ENCODE measurements around the gene OR2H1.
"Not testable (repeated sequence)": the region's sequence is repeated elsewhere in the genome, so short reads cannot be mapped to it uniquely, and the experiment has no call there.

The OR2H1 gene

DNA sequence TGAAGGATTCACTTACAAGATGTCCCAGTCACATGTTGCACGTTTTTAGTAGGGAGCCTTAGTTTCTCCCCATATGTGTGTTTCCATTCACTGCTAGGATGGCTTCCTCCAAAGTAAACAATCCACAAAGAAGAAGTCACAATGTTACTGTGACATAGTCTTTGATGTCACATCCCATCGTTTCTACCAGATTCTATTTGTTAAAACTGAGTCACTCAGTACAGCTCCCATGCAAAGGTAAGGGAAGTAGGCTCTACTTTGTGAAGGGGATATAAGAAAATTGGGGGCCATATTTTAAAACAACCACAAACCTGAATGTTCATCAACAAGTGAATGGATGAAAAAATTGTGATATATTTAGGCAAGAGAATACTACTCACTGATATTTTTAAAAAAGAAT is at the start of gene OR2H1, which contains the start of gene OR11A1:
Gene OR2H1 (plus strand): TSS at position 185 of the 400 bp plus-strand sequence. CDS start 4,615 bp downstream, outside the sequence.
Gene OR11A1 (minus strand): TSS at position 101 of the 400 bp plus-strand sequence. CDS start 29,430 bp downstream, outside the sequence.
- DNase-seq = no peak

DNA sequence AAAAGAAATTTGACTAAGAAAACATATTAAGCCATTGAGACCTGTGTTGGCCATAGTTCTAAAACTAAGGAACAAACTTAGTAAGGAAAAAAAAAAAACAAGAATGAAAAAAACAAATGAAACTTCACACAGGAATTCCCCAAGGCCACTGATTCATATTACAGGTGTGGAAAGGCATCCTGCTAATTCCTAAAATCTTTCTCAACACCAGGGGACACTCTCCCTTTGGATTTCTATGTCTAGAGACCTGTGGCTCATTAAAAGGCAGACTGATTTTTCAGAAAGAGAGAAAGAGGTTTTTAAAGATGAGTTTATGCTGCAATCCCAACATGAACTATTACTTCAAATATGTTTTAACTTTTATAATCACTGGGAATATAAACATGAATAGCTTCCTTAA is 42.4 kb upstream of the OR2H1 start, which contains the start of gene OR12D1:
Gene OR12D1 (plus strand): TSS at position 341 of the 400 bp plus-strand sequence.
- DNase-seq = no peak

DNA sequence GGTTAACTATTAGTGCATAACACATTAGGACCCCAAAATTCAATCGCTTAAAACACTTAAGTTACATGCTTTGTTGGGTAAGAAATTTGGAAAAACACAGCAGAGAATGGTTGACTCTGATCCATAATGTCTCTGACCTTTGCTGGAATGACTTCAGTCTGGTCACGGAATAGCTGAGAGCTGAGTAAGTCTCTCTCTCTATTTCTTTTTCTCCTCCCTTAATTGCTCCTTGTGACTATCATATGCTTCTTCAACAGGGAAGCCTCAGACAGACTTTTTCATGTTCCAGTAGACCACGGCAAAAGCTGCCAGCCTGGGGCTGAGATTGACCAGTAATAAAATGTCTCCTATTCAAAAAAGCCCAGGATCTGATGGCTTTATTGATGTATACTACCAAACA is 37.4 kb upstream of the OR2H1 start:
- DNase-seq = no peak

DNA sequence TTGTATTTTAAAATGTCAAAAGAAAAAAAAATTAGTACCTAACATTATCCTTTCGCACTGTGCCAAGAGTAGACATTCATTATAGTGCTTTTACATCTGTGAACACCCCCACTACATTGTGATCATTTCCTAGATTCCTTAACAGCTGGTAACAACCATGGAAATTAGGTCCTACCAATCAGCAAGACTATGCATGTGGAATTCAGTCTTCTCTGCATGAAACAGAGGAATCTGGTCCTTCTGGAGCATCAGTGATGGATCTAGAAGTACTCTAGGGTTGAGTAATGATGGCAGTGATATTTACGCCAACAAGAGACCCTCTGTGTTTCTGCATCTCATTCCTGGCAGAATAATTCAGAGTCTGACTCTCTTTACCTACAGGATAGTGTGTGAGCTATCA is 32.8 kb upstream of the OR2H1 start:
- no peak for DNase-seq

DNA sequence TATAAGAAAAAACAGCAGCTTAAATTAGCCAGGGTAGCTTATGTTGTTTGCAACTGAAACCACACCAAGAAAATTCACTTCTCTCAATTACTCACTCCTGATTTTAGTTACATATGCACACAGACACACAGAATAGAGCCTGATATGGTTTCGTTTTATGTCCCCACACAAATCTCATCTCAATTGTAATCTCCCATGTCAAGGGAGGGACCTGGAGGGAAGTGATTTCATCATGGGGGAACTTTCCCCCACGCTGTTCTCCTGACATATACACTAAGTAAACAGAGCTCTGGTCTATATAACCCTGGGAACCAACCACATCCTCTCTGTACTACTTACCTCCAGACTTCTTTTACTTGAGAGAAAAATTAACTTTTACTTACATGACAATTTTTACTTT is 32.4 kb upstream of the OR2H1 start:
- DNase-seq = no peak

DNA sequence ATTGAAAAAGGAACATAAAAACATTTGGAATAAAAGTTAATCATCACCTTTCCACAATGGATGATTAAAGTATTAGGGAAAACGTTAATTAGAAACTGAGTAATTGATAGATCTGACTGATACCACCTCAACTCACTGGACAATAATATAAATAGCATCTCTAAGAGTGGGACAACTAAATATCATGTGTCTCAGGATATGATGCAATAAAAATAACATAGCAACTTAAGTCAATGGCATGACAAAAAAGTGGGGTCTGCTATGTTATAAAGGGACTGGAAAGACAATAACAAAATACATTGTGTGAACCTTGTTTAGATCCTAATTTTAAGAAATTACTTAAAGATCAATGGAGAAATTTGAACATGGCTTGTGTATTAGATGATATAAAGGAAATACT is 31.9 kb upstream of the OR2H1 start:
- no peak for DNase-seq

DNA sequence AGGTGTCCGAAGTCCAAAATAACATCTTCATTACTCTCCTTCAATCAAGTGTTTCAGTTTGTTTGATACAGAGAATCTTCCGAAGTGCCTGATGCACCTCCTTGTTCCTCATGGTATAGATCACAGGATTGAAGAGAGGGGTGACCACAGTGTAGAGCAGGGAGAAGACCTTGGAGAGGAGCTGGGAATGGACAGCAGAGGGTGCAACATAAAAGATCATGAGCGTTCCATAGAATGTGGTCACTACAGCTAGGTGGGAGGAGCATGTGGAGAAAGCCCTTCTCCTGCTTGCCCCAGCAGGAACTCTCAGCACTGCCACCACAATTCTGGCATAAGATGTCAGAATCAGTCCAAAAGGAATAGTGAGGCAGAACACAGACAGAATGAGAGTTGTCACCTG is 30.3 kb upstream of the OR2H1 start:
- DNase-seq = no peak

DNA sequence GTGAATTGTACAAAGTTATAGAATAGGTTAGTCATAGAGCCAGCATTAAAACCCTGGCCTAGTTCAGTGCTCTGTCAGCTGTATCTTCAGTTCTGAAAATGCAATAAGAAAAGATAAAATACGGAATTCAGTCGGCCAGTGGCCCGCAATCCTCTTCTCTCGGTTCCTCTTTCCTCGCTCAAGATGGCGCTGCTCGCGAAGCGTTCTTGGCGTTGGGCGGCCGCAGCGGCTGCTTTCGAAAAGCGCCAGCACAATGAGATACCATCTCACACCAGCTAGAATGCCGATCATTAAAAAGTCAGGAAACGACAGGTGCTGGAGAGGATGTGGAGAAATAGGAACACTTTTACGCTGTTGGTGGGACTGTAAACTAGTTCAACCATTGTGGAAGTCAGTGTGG is 20.2 kb upstream of the OR2H1 start:
- DNase-seq = not testable (repeated sequence)

DNA sequence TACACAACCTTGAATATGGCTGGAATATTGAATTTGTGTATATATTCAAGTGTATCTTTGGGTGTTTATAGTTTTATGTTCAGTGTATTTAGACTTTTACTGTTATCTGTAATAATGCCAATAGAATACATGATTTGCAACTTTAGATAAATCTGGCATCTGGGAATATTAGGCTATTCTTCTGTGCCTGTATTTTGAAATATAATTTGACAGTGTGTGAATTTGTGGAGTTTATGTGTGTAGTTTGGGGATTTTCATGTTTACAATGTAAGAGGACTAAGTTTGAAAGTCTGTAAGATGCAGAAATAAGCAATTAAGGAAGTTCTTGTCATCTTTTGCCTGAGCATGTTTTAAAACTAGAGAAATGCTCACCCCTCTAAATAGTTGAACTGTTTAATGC is 17.9 kb upstream of the OR2H1 start, which contains the start of gene OR10C1:
Gene OR10C1 (plus strand): TSS at position 301 of the 400 bp plus-strand sequence. CDS start 710 bp downstream, outside the sequence.
- DNase-seq = no peak

DNA sequence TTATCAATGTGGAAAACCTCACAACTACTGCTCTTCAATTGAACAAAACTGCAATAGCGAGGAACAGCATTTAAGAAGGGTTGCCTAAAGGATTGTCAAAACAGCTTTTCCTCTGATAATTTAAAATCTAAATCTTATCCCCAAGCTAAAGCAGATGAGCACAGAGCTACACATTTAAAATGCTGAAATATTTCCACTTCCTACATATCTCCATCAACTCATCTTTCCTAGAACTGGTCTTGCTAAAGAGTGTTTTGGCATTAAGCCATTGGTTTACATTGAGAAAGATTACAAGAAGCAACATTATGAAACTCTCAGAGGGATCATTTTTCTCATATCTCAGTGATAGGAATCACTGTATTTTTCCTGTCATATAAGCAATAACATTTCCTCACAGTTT is 14.2 kb upstream of the OR2H1 start:
- DNase-seq = no peak

DNA sequence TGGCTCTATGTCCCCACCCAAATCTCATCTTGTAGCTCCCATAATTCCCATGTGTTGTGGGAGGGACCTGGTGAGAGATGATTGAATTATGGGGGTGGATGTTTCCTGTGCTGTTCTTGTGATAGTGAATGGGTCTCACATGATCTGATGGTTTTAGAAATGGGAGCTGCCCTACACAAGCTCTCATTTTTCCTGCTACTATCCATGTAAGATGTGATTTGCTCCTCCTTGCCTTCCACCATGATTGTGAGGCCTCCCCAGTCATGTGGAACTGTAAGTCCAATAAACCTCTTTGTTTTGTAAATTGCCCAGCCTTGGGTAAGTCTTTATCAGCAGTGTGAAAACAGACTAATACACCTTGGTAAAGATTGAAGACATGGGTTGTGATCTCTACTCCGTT is 12.9 kb upstream of the OR2H1 start:
- not testable (repeated sequence) for DNase-seq

DNA sequence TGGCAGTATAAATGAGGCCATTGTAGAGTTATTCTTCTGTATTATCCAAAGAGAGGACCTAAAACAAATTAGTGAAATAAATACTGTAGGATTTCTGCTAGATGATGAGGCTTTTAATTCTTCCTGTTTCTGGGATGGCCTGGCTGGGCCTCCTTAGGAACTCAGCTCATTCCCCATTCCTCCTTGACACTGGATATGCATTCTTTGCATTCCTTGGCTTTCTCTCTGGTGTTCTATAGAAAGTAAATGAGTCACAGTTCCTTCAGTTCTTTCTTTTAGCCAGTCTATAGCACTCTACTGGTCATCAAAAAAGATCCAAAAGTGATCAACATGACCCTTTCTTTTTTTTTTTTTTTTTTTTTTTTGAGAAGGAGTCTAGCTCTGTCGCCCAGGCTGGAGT is 9.3 kb upstream of the OR2H1 start:
- DNase-seq = no peak

DNA sequence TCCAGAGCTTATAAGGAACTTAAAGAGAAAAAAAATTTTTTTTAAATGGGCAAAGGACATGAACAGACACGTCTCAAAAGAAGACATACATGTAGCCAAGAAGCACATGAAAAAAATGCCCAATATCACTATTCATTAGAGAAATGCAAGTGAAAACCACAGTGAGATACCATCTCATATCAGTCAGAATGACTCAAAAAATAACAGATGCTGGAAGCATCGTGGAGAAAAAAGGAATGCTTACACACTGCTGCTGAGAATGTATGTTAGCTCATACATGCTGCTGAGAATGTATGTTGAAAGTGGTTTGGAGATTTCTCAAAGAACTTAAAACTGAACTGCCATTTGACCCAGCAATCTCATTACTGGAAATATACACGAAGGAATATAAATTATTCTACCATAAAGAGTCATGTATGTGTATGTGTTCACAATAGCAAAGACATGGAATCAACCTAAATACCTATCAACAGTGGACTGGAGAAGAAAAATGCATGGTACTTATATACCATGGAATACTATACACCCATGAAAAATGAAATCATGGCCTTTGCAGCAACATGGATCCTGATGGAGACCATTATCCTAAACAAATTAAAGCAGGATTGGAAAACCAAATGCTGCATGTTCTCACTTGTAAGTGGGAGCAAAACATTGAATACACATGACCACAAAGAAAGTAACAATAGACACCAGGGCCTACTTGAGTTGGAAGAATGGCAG is 5.3 kb upstream of the OR2H1 start:
- no peak for DNase-seq

DNA sequence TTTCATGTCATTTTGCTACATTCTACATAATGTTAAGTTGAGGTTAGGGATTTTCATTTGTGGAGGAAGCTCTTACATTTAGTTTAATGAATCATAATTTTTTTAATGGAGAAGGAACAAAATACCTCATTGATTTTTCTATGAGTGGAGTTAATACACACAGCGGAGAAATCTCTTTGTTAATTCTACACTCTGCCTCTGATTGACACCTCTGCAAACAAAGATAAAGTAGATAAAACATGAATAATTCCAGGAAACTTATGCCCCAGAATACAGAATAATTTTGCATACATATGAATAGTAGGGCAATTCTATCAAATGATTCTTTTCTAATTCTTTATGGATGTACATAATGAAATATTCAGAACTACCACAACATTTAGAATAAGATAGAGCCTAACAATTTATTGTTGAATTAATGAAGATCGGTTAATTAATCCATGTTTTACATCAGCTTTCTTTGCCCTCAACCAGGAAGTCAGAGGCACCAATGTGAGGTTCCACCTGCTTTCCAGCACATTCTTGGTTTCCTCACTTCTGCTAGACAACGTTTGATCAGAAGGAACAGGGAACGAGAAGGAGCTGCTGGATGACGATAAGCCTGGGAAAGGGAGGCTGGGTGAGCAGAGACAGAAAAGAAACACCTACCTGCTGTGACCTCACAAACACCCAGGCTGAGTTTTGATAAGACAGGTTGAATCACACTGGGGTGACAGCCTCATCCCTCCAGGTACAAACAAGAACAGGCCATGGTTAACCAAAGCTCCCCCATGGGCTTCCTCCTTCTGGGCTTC is 4.3 kb downstream of the OR2H1 start:
- DNase-seq = no peak

DNA sequence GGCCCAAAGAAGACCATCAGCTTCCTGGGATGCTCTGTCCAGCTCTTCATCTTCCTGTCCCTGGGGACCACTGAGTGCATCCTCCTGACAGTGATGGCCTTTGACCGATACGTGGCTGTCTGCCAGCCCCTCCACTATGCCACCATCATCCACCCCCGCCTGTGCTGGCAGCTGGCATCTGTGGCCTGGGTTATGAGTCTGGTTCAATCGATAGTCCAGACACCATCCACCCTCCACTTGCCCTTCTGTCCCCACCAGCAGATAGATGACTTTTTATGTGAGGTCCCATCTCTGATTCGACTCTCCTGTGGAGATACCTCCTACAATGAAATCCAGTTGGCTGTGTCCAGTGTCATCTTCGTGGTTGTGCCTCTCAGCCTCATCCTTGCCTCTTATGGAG is 5.1 kb downstream of the OR2H1 start:
- no peak for DNase-seq

DNA sequence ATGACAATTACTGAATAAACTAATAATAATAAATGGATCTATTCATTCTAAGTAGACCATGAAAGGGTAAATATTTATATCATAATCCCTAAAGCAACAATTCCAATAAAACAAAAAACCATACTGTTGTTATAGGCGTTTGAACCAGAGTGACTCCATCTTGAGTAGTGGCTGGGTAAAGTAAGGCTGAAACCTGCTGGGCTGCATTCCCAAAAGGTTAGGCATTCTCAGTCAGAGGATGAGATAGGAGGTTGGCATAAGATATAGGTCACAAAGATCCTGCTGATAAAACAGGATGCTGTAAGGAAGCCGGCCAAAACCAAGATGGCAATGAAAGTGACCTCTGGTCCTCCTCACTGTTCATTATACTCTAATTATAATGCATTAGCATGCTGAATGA is 8.3 kb downstream of the OR2H1 start:
- DNase-seq = no peak

DNA sequence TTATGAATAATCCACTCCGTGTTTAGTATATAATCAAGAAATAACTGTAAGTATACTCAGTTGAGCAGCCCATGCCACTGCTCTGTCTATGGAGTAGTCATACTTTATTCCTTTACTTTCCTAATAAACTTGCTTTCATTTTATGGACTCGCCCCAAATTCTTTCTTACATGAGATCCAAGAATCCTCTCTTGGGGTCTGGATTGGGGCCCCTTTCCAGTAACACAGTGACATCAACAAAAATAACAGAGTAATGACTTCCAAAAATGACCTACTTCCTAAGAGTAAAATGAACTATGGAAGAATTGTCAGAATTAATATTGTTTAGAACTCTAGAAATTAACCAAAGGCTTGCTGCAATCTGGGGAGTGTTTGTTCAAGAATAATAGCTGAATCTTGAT is 8.8 kb downstream of the OR2H1 start:
- DNase-seq = no peak

DNA sequence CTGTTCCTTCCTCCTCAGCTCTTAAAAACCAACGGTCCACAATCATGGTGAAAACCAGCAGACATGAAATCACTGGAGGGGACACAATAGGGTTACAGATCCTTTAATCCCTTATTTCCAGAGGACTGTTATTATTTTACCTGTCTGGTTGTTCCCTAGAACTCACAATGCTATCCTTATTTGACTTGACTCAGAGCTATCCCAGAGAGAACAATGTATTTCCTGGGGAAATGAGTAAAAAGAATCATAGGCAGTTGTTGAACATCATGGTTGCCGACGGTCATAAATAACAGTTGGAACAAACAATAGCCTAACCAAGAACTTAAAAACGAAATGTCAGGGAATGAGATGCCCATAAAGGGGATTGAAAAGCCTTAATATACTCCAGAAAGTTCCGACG is 9.3 kb downstream of the OR2H1 start:
- DNase-seq = no peak

DNA sequence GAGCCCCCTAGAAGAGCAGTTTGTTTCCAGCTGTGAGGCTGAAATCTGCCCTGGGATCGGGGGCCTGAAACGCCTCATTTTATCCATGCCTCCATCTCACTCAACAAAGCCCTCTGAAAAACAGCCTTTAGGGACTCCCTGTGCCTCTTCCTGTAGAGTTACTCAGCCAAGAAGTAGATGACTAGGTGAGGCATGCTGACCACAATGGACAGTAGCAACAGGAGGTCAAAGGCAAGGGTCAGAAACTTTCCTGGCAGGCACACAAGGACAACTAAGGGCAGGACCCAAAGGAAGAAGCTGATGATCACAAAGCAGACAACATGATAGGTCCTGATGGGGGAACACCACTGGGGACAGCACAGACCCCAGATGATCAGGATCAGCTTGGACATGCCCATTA is 18.0 kb downstream of the OR2H1 start:
- no peak for DNase-seq

DNA sequence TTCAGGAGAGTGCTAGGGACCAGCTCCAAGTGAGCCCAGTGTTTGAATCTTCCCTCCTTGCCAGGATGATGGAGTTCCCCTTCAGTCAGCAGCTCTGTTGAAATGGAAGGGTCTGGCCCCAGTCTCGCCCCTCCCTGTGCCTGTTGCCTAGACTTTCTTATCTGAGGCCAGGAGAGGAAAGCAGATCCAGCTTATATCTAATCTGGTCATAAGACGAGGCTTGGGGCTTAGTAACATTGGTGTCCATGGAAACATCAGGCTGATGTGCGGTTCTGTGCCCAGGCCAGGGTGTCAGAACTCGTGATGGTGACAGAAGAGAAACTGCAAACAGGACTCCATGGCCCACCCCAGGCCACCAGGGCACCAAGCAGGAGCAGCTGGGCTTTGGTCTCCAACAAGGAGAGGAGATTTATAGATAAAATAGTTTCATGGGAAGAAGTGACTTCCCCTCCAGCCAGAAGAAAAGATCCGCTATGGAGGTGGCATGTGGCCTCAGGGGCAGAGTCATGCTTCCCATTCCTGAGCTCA is 21.0 kb downstream of the OR2H1 start:
- no peak for DNase-seq

DNA sequence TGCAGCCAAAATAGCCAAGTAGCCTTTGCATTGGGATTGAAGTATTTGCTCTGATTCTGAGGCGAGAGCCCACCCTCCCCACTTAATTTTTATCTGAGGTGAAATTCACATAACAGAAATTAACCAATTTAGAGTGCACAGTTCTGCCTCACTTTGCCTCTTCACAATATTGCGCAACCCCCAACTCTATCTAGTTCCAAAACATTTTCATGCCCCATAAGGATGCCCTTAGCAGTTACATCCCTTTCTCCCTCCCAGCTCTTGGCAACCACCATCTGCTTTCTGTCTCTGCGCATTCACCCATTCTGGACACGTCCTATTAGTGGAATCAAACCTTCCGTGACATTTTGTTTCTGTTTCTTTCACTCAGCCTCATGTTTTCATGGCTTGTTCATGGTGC is 21.8 kb downstream of the OR2H1 start:
- no peak for DNase-seq

DNA sequence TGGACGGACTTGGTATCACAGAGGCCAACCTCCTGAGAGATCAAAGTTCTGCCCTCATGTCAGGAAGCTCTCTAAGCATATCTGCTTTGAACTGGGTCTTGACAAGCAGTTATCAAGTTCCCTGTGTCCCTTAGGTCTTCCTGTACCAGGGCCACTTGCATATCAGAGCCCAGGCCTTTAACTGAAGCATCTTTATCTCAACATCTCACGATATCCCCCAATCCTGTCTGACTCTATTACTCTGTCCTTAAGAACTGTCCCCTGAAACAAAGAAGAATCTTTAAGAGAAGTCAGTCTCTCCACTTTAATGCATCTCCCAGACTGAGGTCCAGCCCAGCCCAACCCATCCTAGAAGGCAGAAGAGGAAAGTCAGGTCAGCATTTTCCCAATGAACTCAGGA is 22.6 kb downstream of the OR2H1 start:
- DNase-seq = no peak

DNA sequence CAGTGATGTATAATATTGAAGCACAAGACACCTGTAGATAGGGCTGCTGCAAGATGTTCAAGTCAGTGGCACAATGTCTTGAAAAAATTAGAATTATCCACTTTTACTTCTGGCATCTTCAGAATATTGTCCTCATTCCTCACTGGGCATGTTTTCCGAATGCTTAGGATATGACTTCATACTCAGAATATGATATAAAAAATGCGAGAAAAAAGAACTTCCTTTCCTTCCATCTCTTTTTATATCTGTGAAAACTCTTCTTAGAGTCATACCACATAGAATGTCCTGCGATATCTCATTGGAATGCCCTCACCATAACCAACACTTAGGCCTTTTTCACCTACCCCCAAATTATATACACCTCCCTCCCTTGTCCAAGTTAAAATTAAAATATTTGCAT is 26.2 kb downstream of the OR2H1 start:
- no peak for DNase-seq

DNA sequence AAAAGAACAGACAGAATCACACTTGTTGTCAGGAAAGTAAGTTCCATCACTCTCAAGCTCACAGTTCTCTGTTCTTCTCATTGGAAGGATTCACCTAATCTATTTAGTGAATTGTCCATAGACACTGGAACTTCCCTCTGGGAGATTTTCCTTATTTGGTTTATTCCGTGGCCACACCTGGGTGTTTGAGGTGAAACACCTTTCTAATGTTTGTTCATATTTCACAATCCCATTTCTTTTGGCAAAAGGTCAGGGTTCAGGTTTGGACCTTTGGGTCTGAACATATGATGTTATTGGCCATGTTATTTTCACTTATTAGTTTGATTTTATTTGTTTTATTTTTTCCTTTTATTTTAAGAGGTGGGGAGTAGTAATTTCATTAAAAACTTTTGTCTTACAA is 26.8 kb downstream of the OR2H1 start:
- DNase-seq = no peak

Data from CD4-positive, alpha-beta T cell treated with Interleukin-15 for 1 hour (primary cell).